Stomach (tissue), 9 donors: ENCODE data around the gene C3. TPM values are rescaled to one million over a fixed set of nuclear protein-coding genes. Genes with fewer than 3 reads are reported as not detected.

ENCODE experiments used
- DNase-seq, 2 donors: peaks; one replicate each; pipeline versions ENCODE4 v3.0.0 to v3.0.0-alpha.2; 2013 to 2019
- H3K27ac ChIP-seq, 5 donors: fragments of 200-600 bp in 4 of 5; sonication (generic) in 4 of 5; one replicate each; pipeline ENCODE4 v1.5.1; 2013 to 2019; ENCODE audit warnings: mild to moderate bottlenecking in 1 of 5, moderate library complexity in 1 of 5
- H3K27me3 ChIP-seq, 3 donors: fragments of 200-600 bp; sonication (generic); one replicate each; pipeline ENCODE4 v1.5.1; 2017 to 2019; ENCODE audit warnings: mixed run types in 1 of 3
- H3K36me3 ChIP-seq, 4 donors: fragments of 200-600 bp; sonication (generic); 1 replicate in 3 of 4; 2 replicates in 1 of 4; pipeline ENCODE4 v1.5.1; 2016 to 2019
- H3K4me1 ChIP-seq, 4 donors: fragments of 200-600 bp; sonication (generic); one replicate each; pipeline ENCODE4 v1.5.1; 2016 to 2019
- H3K4me3 ChIP-seq, 4 donors: fragments of 200-600 bp; sonication (generic) in 3 of 4; one replicate each; pipeline ENCODE4 v1.5.1; 2016 to 2019; ENCODE audit warnings: mild to moderate bottlenecking in 1 of 4
- H3K9me3 ChIP-seq, 4 donors: fragments of 200-600 bp; sonication (generic); one replicate each; pipeline ENCODE4 v1.5.1; 2016 to 2019
- EP300 ChIP-seq: sonication (generic); formaldehyde crosslinking; IDR thresholded peaks from one replicate; pipeline ENCODE4 v1.6.1; 2017; ENCODE audit warnings: antibody characterized with exemption
- POLR2A ChIP-seq, 4 donors: fragments of 450-650 bp; IDR thresholded peaks; one replicate each; pipeline ENCODE4 v1.6.1; 2016; ENCODE audit warnings: antibody characterized with exemption in 4 of 4, control low read depth in 2 of 4, mild to moderate bottlenecking in 1 of 4, moderate library complexity in 1 of 4
- POLR2AphosphoS5 ChIP-seq, 3 donors: sonication (generic); formaldehyde crosslinking; IDR thresholded peaks; one replicate each; pipeline ENCODE4 v1.6.1; 2016; ENCODE audit warnings: antibody characterized with exemption in 3 of 3
- WGBS, 5 donors: extraction: QIAGEN DNeasy Blood & Tissue Kit in 3 of 5; methylation state at CpG; one replicate each; pipeline versions ENCODE4 v1.1.5 to v1.1.7; 2013 to 2018; 5-methylcytosine and 5-hydroxymethylcytosine counted together
- intact Hi-C: fragments of 100-400 bp; cut with DNase I; formaldehyde crosslinking; loops from one replicate; pipeline ENCODE4 v1.15.1; 2023; ENCODE audit warnings: low total_unique reads
- polyA plus RNA-seq, 3 donors: library from polyadenylated mRNA; stranded (reverse); fragments of 200-250 nt; gene quantifications; one replicate each; pipeline ENCODE4 v1.2.3, GENCODE V29; 2013
- total RNA-seq, 5 donors: library from RNA; depleted of rRNA; stranded (reverse); fragments of >200 nt; gene quantifications; one replicate each; pipeline versions ENCODE4 v1.1.0 to v1.2.3, GENCODE V29; 2014 to 2016
- TF ChIP-seq, protein P1 (sequence below), 7 experiments: fragments of 450-650 bp in 4 of 7; fragments of 200-600 bp in 3 of 7; sonication (generic) in 3 of 7; IDR thresholded peaks; one replicate each; pipeline ENCODE4 v1.5.1; 2016 to 2019; ENCODE audit warnings: antibody characterized with exemption in 7 of 7, control low read depth in 2 of 7, mild to moderate bottlenecking in 1 of 7
- donor health status: healthy with polysubstance abuse.
- donor health status: Bipolar disorder and iron deficiency.
- donor health status: healthy.

The C3 gene
- total and polyA plus RNA-seq, 8 donors = 22.8 to 1,672 (median 221) TPM

DNA sequence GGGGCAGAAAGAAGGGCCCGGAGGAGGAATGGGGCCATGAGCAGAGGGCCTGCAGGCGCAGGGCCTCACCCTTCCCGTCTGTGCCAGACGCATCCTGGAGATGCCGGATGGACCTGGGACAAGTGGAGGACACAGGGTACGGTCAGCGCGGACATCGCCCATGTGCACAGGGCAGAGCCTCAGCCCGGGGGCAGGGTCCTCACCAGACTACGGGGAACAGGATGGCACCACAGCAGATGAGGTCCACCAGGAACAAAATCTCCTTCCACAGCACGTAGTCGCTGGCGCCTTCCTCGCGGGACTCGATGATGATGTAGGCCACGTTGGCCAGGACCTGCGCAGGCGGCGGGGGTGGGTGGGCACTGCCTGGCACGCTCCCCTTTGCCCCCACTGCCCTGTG, 11.4 kb upstream of the C3 start:
- no peak for DNase-seq
- Histone ChIP-seq H3K4me1 (peaks cover 23 to 50% (median 33%) of the 10 kb centered on the region in 4 donors), H3K36me3 (peaks cover 10 to 50% (median 37%) of the 10 kb centered on the region in 4 donors), H3K4me3 (no peak overlapping the region), H3K27me3 (no peaks in the 10 kb centered on the region), H3K27ac (no peak overlapping the region), H3K9me3 (no peaks in the 10 kb centered on the region)
- TF ChIP-seq EP300 (no peak), POLR2A (IDR thresholded peaks at IDR 0.05) (no peak), POLR2AphosphoS5 (IDR thresholded peaks at IDR 0.05) (no peak)
- TF ChIP-seq, protein P1, sequence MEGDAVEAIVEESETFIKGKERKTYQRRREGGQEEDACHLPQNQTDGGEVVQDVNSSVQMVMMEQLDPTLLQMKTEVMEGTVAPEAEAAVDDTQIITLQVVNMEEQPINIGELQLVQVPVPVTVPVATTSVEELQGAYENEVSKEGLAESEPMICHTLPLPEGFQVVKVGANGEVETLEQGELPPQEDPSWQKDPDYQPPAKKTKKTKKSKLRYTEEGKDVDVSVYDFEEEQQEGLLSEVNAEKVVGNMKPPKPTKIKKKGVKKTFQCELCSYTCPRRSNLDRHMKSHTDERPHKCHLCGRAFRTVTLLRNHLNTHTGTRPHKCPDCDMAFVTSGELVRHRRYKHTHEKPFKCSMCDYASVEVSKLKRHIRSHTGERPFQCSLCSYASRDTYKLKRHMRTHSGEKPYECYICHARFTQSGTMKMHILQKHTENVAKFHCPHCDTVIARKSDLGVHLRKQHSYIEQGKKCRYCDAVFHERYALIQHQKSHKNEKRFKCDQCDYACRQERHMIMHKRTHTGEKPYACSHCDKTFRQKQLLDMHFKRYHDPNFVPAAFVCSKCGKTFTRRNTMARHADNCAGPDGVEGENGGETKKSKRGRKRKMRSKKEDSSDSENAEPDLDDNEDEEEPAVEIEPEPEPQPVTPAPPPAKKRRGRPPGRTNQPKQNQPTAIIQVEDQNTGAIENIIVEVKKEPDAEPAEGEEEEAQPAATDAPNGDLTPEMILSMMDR (IDR thresholded peaks at IDR 0.05) = no peak
- intact Hi-C loops = loop anchor here (10.0 kb wide), 1 partner anchor 133 kb away; no protein-coding TSS in a partner anchor
- 89 to 95% (median 91%) methylated on average over 10 to 22 of the region's 22 CpGs for WGBS, 5 donors

DNA sequence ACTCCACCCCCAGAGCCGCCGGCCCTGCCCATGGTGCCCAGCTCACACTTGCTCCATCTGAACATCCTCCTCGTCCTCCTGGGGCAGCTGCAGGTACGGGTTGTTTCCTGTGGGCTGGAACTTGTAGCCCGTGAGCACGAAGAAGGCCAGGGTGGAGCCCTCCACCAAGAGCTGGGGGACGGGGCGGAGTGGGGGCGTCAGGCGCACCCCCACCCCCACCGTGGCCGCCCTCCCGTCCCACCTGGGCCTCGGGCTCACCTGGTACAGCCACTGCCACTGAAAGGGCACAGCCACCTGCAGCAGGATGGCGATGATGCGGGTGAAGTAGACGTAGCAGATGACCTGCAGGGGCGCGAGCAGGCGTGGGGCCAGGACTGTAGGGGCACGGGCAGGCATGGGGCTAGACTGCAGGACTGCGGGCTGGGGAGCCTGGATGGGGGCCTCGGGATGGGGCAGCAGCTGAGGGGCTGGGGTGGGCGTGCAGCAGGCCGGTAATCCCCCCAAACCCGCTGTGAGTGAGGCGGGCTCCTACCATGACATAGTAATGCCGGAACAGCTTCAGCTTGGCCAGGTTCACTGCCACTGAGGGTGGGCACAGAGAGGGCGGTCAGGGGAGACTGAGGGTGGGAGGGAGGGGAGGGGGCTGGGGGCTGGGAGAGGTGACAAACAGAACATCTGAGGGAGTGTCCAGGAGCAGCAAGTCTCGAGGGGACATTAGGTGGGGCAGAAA, 10.7 kb upstream of the C3 start:
- TF ChIP-seq, protein P1 (IDR thresholded peaks at IDR 0.05) = no peak
- no peak for TF ChIP-seq EP300
- no peak for TF ChIP-seq POLR2AphosphoS5 (IDR thresholded peaks at IDR 0.05)
- no peak for TF ChIP-seq POLR2A (IDR thresholded peaks at IDR 0.05)
- Histone ChIP-seq H3K36me3 (peaks cover 10 to 50% (median 37%) of the 10 kb centered on the region in 4 donors), H3K4me3 (peak overlapping the region in 3 of 4 donors; percentile 22 to 28 (median 27)), H3K27ac (peak overlapping the region in 4 of 5 donors; percentile 48 to 77 (median 62)), H3K27me3 (no peaks in the 10 kb centered on the region), H3K4me1 (peaks cover 21 to 43% (median 26%) of the 10 kb centered on the region in 4 donors), H3K9me3 (no peaks in the 10 kb centered on the region)
- 70 to 90% (median 79%) methylated on average over 17 to 30 of the region's 30 CpGs for WGBS, 5 donors
- intact Hi-C loops = loop anchor here (10.0 kb wide), 1 partner anchor 134 kb away; no protein-coding TSS in a partner anchor
- no peak for DNase-seq

DNA sequence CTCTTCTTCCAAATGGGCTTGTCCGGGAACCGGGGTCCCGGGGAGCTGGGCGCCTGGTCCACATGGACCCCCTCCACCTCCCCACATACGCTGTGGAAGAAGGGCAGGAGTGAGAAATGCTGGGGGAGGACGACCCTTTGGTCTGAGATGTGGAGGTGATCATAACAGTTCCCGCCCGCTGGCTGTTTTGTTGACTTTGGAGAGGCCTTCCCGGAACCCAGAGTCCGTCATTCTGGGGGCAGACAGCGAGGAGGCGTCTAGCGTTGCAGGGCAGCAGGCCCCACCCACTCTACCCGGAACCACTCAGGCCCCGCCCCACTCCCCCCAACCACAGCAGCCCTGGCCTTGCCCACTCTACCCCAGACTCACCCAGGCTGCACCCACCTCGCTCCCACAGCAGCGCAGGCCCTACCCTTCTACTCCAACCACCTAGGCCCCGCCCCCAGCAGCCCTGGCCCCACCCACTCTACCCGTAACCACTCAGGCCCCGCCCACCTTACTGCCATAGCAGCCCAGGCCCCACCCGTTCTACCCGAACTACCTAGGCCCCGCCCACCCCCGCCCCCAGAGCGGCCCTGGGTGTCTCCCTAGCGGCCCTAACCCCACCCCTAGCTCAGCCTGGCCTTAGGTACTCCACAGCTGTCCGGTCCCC, 9.8 kb upstream of the C3 start:
- intact Hi-C loops = loop anchor here (10.0 kb wide), 1 partner anchor 135 kb away; no protein-coding TSS in a partner anchor
- H3K27me3 ChIP-seq = no peaks in the 10 kb centered on the region
- H3K4me1 ChIP-seq = peaks cover 13 to 35% (median 18%) of the 10 kb centered on the region in 4 donors
- WGBS, 5 donors = 33 to 51% (median 36%) methylated on average over 25 to 27 of the region's 27 CpGs
- H3K27ac ChIP-seq = peak overlapping the region in 4 of 5 donors; percentile 48 to 77 (median 62)
- DNase-seq = peak; percentile 92 to 96
- H3K36me3 ChIP-seq = peaks cover 10 to 49% (median 37%) of the 10 kb centered on the region in 4 donors
- TF ChIP-seq, protein P1 (IDR thresholded peaks at IDR 0.05) = no peak
- H3K4me3 ChIP-seq = peak overlapping the region; percentile 22 to 40 (median 30)
- no peaks in the 10 kb centered on the region for H3K9me3 ChIP-seq

DNA sequence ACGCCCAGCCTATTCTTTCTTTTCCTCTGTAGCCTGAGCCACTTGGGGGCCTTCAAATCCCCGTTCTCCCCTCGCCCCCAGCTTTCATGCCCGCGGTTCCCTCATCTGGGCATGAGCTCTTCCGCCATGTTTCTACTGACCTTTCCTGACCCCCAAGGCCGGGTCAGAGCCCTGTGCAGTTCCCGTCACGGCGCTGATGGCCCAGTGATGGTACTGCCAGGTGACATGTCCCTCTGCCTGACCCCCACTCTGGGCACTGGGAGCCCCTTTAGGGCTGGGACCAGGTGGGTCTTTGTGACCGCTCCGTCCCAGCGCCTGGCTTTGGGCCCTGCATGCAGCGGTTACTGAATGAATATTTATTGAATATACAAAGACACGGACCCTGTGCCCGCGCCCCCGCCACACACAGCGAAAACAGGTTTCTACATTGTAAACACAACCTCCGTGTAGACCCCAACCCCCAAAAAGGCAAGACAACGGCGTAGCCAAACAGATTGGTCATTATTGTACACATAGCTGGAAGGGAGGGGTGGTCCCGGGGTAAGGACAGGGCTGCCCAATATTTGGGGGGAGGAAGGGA, 9.2 kb upstream of the C3 start:
- 70 to 85% (median 73%) methylated on average over 23 of the region's 23 CpGs for WGBS, 5 donors
- intact Hi-C loops = loop anchor here (10.0 kb wide), 1 partner anchor 135 kb away; no protein-coding TSS in a partner anchor
- DNase-seq = no peak

More for the DNA sequence above, 9.2 kb upstream of the C3 start:
- H3K4me3 ChIP-seq = peak overlapping the region; percentile 22 to 40 (median 30)
- H3K27me3 ChIP-seq = no peaks in the 10 kb centered on the region
- H3K9me3 ChIP-seq = no peaks in the 10 kb centered on the region
- TF ChIP-seq POLR2A (IDR thresholded peaks at IDR 0.05) = no peak
- TF ChIP-seq, protein P1 (IDR thresholded peaks at IDR 0.05) = no peak
- no peak for TF ChIP-seq EP300
- TF ChIP-seq POLR2AphosphoS5 (IDR thresholded peaks at IDR 0.05) = no peak
- H3K36me3 ChIP-seq = peaks cover 10 to 45% (median 37%) of the 10 kb centered on the region in 4 donors
- peaks cover 13 to 40% (median 18%) of the 10 kb centered on the region in 4 donors for H3K4me1 ChIP-seq
- H3K27ac ChIP-seq = peak overlapping the region in 4 of 5 donors; percentile 48 to 77 (median 62)
